Activated CD8-positive, alpha-beta memory T cell treated with anti-CD3 and anti-CD28 coated beads for 36 hours (primary cell): Measurements from ENCODE around the gene ASTN2. TPM values are rescaled to one million over a fixed set of nuclear protein-coding genes. Genes with fewer than 3 reads are reported as not detected.

Experiments used
- CTCF ChIA-PET: fragments of 350-600 bp; sonication (Branson Sonifier 250); formaldehyde crosslinking; loops from one replicate; lab custom pipeline; 2021; ENCODE audit warnings: antibody characterized with exemption; lab: Charles Lee
- POLR2A ChIA-PET: fragments of 350-600 bp; sonication (Branson Sonifier 250); formaldehyde crosslinking; loops from one replicate; lab custom pipeline; 2021; ENCODE audit warnings: antibody characterized with exemption; lab: Charles Lee
- total RNA-seq, 2 experiments: library from RNA; stranded (reverse); gene quantifications; one replicate each; pipeline ENCODE4 v1.2.3, GENCODE V29; 2021

Gene ASTN2
- total RNA-seq, 2 experiments from 2014 or later = 3.1 to 4.3 TPM

DNA sequence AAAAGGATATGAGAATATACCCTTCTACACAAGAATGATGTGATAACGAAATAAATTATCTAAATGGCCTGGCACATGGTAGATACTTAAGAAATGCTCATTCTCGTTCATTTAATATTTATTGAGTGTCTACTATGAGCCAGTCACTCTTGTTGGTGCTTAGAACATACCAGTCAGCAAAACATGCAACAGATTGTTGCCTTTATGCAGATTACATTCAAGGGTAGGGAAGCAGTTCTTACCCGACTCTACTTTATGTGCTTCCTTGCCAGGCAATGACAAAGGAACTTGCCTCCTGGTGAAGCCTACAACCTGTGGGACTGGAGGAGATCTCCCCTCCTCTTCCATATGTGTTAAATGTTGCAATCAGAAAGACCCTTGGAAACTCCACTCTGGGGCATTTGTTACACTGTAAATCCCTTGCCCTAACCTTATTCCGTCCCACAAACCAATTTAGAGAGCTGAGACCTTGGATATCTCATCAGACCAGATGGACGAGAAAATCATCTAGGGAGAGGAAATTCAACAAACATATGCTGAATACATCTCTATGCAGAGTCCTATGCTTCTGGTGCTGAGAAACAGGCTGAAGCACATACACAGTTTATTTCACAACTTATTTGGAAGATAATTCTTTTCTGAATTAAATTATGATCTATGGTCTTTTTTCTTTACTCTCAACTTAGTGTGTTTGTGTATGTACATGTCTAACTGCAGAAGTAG lies 855.9 kb downstream of the ASTN2 start:
- ChIA-PET POLR2A (no interaction called here), CTCF (interaction anchor here (1.1 kb wide), 1 partner anchor 11 kb away, joined by 3 read pairs; no protein-coding TSS in a partner anchor)

GRCh38 chr9:116558035-116558434 lies 856.8 kb downstream of the ASTN2 start:
- POLR2A ChIA-PET = no interaction called here
- CTCF ChIA-PET = no interaction called here

- CTCF ChIA-PET = no interaction called here
Observed at GRCh38 chr9:116555556-116556155, 859.2 kb downstream of the ASTN2 start.

GRCh38 chr9:116555119-116555518 lies 859.7 kb downstream of the ASTN2 start:
- CTCF ChIA-PET = no interaction called here
- POLR2A ChIA-PET = no interaction called here

More at GRCh38 chr9:116555556-116556155, 859.2 kb downstream of the ASTN2 start:
- POLR2A ChIA-PET = no interaction called here

- POLR2A ChIA-PET = no interaction called here
- CTCF ChIA-PET = no interaction called here
Observed at GRCh38 chr9:116550696-116551436, 864.0 kb downstream of the ASTN2 start.

GRCh38 chr9:116549786-116550660 lies 864.8 kb downstream of the ASTN2 start:
- POLR2A ChIA-PET = no interaction called here

GRCh38 chr9:116549061-116549664 lies 865.7 kb downstream of the ASTN2 start:
- POLR2A ChIA-PET = no interaction called here
- CTCF ChIA-PET = interaction anchor here (0.7 kb wide), 1 partner anchor 337 kb away, joined by 4 read pairs; no protein-coding TSS in a partner anchor

More at GRCh38 chr9:116549786-116550660, 864.8 kb downstream of the ASTN2 start:
- CTCF ChIA-PET = no interaction called here

DNA sequence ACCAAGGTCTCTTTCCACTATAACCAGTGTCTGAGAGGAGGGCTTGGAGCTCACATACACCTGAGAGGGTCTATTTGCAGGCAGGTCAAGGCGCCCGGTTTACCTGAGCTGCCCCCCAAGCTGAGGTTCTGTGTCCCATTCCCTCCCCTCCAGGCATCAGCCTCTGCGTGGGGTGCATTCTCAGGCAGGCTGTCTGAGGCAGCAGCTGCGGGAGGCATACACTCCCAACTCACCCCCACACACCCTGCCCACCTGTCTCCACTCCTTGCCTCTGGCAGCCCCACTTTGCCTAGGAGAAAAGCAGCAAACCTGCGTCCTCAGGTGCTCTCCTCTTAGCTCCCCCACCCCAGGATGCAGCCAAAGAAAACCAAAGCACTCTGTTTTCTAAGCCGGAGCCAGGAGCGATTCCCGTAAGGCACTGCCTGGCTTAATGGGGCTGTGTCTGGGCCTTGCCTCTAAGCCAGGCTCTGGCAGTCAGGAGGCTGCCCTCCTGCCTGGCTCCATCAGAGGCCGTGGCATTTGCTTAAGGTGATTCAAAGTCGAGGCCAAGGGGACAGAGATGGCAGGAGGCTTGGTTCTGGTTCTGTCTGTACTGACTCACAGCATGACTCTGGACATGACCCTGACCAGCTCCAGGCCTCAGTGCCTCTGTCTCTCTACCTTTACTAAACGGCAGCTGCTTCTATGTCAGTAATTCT lies 867.0 kb downstream of the ASTN2 start:
- ChIA-PET POLR2A (no interaction called here), CTCF (interaction anchor here (1.0 kb wide), 1 partner anchor 12 kb away, joined by 3 read pairs; no protein-coding TSS in a partner anchor)

- CTCF ChIA-PET = interaction anchor here (0.5 kb wide), 1 partner anchor 20 kb away, joined by 3 read pairs; no protein-coding TSS in a partner anchor
- POLR2A ChIA-PET = no interaction called here
Observed at GRCh38 chr9:116546711-116547581, 867.9 kb downstream of the ASTN2 start.

DNA sequence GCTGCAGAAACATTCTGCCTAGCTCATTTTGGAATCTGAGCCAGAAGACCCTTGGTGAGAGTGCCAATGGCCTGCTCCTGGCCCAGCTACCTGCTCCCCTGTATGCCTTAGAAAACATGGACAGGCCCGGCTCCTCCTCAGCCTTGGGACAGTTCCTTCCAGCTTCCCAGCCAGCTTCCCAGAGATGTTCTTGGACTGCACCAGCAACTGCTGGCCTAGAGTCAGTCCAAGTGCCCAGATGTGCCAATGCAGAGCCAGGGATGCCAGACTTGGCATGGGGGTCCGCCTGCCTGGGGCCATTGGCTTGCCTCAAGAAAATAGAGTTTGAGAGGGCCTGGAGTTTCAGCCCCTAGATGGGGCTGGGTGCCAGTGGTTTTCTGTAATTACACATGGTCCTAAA lies 870.0 kb downstream of the ASTN2 start:
- ChIA-PET POLR2A (no interaction called here), CTCF (no interaction called here)

GRCh38 chr9:116543731-116544400 lies 871.0 kb downstream of the ASTN2 start:
- CTCF ChIA-PET = no interaction called here
- POLR2A ChIA-PET = no interaction called here

DNA sequence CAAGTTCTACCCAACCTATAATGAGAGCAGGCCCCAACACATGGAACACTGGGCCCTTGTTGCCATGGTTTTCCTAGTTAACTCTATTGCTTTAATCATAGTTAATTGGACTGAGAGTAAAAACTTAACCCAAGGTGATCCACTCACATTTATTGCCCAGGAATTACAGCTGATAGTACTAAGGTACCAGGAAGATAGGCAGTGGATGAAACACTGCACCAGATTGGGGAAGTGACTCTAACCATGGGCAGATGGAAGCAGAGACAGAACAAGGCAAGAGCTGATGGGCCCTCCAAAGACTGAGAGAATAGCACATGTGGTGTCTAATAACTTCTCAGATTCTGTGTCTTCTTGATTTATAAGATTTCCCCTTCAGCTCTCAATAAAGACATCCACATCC lies 873.5 kb downstream of the ASTN2 start:
- ChIA-PET CTCF (no interaction called here), POLR2A (no interaction called here)

- POLR2A ChIA-PET = no interaction called here
- CTCF ChIA-PET = no interaction called here
Observed at GRCh38 chr9:116539549-116539948, 875.3 kb downstream of the ASTN2 start.

DNA sequence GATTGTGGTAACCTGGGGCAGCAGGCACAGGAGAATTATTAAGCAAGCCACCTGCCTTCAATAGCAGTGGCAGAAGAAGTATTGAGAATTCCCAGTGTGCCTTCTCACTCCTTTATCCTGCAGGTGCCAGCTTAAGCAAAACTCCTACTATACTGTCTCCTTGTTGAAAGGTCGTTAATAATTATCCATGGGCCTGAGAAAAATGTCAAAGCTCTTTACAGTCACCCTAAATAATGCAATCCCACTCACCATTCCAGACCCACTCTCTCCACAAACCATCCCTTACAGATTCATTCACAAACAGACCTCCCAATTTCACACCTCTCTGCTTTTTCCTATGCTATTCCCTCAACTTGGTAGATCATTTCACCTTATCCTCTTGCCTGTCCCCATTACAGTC lies 889.2 kb downstream of the ASTN2 start:
- ChIA-PET POLR2A (no interaction called here), CTCF (no interaction called here)

GRCh38 chr9:116524778-116525470 lies 889.9 kb downstream of the ASTN2 start:
- POLR2A ChIA-PET = interaction anchor here (0.6 kb wide), 1 partner anchor 54 kb away, joined by 6 read pairs; no protein-coding TSS in a partner anchor
- CTCF ChIA-PET = no interaction called here

DNA sequence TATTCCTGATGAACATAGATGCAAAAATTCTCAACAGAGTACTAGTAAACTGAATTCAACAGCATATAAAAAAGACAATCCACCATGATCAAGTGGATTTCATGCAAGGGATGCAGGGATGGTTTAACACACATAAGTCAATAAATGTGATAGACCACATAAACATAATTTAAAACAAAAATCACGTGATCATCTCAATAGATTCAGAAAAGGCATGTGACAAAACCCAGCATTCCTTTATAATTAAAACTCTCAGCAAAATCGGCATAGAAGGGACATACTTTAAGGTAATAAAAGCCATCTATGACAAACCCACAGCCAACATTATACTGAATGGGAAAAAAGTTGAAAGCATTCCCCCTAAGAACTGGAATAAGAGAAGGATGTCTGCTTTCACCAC lies 894.6 kb downstream of the ASTN2 start:
- CTCF ChIA-PET = no interaction called here
- POLR2A ChIA-PET = no interaction called here
